ENCODE measurements around the gene RTP3.
A peak's percentile ranks its signal among the peaks of the same experiment; 100 is the strongest.

RTP3 gene
- 0 to 0.07 reads per million in 2 donors for total RNA-seq

DNA sequence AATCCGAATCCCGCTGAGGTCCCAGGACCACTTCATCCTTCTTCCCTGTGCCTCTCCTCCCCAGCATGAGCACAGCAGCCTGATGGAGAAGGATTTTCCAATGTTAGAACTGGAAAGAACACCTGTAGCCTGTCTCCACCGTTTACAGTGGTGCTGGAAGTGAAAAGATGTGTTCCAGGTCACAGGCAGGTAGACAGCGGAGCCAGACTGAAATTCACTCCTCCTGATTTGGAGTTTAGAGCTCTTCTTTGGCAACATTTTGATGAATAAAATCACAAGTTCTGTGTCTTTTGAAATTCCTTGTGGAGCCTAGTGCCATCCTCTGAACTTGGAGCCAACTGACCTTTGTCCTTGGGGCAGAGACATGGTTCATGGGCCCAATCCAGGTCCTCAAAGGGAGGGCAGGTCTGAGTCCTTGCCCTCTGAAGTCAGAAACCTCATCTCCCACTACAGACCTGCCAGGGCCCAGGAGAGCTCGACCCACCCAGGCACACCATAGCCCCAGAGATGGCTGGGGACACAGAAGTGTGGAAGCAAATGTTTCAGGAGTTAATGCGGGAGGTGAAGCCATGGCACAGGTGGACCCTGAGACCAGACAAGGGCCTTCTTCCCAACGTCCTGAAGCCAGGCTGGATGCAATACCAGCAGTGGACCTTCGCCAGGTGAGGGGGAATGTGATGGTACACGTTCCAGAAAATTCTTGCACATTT, at the start of gene RTP3:
TSS of gene RTP3 (plus strand) at position 421 of the 710 bp plus-strand sequence. CDS start at position 508, 87 bp downstream.
- DNase-seq, result no peak

DNA sequence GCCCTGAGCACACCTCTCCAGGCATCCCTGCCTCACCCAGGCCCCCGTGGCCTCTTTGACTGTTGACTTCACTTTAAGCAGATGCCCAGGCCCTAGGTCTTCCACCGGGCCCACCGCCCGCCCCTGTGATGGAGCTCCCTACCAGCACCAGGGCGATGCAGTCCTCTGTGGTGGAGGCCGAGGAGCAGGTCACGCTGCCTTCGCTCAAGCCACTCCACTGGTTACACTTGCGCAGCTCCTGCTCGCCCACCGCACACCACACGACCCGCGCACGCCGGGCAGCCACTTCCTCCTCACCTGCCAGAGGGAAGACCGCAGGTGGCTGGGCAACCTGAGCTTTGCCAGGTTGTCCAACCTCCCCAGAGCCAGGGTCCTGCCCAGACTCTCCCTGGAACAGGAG, 49.1 kb upstream of the RTP3 start:
- no peak for DNase-seq

DNA sequence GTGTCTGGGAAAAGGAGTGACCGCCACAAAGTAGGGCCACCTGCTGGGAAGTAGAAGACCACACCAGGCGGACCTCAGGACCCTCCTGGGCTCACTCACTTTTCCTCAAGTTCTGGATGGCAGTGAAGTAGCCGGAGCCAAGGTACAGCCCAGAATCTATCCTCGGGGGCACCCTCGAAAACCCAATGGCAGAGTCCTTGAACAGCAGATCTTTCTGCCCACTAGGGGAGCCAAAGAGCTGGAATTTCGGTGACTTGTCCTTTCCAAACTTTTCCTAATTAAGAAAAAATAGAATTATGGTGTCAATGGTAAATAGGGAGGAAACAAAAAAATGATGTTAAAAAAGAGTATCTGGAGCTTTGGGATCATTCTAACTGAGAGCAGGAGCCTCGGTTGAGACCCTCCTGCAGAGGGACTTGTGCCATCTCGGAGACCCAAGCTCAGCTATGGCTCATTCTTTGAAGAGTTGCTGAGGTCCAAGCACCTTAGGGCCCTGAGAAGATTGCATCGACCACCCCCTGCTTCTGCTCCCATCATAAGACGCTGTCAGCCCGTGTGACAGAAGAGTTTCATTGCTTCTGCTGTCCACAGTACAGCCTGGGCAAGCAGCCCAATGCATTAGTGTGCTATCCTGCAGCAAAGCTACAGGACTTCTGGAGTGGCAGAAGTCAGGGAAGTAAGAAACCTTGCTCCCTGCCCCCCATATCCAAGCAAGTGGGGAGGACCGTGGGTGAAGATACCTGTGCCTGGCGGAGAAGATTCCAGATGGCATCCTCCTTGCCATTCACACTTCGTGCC, 47.8 kb upstream of the RTP3 start:
- DNase-seq, result no peak

DNA sequence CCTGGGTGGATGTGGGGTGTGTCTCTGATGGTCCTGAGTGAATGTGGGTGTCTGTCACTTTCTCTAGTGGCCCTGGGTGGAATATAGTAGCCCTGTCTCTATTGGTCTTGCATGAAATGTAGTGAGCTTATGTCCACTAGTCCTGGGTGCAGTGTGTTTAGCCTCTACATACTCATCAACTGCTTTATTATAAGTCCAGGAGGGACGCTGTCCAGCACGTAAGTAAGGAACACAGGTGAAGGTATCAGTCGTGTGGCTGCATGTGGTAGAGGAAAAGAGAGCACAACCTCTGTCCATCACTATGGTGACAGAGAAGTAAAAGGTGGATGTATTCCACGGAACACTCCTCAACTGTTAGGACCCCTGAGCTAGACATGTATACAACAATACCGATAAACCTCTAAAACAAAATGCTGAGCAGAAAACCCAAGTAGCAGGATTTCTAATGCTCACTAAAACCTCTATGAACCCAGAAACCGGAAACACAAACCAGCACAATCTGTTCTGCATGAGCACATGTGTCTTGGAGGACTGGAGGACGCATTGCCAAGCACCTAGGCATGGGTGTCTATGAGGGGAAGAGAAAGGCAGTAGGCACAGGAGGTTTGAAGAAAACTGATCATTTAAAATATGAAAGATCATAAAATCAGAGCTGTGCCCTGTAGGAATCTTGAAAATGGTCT, 44.1 kb upstream of the RTP3 start:
- peak in 1 of 5 experiments; percentile 8 for DNase-seq

DNA sequence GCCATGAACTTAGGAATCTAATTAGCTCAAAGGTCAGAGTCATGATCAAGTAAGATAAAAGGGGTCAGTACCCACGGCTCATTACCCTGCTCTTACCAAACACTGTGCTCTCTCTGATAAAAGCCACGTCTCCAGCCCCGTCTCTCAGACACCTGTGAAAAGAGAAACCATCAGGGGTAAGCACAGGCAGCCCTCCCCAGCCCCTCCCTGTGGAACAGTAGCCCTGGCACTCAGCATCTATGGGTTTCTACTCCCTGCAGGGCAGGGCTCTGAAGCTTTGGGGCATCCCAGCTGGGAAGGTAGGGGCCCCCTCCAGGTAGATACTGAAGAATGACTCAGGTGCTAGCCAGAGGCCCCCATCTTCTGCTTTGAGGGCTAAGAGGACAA, 43.6 kb upstream of the RTP3 start:
- DNase-seq, result no peak

DNA sequence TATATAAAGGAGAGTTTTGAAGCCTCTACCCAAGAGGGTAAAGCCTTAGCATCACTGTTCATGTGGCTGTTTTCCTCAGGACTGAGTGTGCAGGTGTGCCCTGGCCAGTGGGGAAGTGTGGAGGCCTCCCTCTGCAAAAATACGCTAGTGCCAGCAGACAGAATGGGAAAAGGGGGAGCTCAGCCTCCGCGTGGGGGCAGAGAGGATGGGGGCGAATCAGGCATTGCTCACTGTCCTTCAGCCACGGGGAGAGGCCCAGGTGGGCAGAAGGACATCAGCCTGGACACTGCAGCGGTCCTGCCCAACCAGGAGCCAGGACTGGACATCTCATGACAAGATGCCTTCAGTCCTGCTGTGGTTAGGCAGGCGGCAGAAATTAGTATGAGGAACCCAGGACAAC, 43.2 kb upstream of the RTP3 start:
- no peak for DNase-seq

DNA sequence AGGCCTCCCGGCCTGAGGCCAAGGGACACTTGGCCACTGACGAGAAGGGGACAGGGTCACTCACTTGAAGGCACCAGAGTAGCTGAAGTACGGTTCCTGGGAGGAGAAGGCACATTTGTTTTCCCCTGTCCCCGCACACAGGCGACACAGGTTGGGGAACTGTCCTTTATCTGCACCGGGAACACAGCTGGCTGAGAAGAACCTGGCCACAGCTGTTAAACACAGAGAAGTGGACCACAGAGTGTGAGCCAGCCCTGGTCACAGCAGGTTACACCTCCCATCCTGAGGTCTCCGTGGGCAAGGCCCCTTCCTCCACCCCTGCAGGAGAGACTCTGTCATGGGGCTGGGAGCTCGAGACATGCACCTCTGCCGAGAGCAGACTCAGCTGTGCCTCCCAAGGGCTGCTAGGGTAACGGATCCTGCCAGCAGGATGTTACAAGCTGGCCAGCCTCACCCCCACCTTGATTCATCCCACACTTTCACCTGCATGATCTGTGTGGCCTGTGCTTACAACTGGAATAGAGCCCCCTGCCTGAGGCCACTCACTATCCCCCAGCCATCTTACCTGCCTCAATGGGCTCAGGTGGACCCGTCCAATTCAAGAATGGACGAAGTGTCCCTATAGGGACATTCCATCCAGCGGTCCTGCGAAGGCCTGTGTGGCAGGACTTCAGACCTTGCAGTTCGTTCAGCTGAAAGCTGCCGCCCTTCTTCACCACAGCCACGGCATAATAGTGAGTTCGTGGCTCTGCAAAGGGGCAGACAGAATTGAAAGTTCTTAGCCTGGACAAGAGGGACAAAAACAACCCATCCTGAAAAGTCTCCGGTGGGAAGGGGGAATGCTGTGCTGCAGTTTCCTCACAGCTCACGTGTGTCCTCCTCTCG, 42.3 kb upstream of the RTP3 start:
- no peak for DNase-seq

DNA sequence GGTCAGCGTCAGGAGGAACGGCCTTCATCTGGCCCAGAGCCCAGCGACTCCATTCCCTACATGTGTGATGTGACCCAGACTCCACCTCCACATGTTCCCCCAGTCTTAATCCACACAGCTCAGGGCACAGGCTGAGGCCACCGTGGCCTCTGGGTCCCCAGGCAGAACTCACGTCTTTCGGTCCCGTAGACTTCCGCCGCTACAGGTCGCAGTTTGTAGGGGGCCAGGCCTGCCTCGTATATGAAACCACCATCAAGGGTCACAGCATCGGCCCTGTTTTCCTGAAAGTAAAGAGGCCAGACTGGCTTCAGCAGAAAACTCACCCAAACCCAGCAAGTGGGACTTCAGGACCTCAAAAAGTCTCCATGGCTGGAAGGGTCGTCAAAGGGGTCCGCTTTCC, 41.7 kb upstream of the RTP3 start:
- no peak for DNase-seq

DNA sequence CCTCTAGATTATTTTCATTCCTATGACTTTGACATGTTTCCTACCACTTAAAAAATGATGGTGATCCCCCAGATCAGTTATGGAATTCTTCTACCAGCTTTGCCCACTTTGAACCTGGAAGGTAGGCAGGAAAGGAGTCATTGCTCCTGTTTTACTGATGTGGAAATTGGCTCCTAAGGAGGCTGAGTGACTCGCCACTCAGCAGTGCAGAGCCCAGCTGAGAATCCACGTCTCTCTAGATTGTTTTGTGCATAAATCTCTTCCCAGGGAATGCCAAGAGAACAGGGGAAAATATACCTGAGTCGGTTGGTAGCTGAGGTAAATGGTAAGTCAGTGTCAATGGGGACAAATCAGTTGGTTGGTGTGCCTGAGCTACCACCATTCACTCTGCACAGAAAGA, 37.7 kb upstream of the RTP3 start:
- no peak for DNase-seq

DNA sequence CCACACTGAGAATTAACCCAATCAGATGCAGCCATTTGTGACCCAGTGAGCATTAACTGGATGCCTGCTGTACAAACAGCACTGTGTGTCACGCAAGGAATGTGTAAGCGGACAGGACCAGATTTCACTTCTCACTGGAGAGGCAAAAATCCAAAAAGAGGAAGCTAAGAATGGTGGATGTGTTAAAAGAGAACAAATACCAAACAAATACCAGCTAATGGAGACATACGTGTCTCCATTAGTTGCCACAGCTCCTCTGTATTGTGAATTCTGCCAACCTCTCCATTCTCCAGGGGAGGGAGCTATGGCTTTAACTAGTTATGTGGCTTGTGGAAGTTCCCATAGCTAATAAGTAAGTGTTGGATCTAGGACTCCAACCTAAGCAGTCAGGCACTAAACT, 35.7 kb upstream of the RTP3 start:
- no peak for DNase-seq

DNA sequence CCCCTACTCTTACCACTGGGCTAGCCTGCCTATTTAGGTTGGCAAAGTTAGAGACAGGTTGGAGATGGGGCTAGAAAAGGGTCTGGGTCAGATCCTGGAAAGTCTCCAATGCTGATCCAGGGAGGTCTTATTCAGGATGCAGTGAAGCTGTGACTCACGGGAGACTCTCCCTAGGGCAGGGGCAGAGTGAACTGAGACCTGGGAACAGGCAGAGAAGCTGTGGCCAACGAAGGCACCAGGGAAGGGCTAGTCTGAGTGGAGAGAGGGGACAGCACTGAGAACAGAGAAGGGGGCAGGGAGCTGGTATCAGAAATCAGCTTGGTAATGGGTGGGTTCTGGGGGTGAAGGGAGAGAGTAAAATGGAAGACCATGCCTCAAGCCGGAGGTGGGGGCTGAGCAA, 35.3 kb upstream of the RTP3 start:
- DNase-seq, result no peak

DNA sequence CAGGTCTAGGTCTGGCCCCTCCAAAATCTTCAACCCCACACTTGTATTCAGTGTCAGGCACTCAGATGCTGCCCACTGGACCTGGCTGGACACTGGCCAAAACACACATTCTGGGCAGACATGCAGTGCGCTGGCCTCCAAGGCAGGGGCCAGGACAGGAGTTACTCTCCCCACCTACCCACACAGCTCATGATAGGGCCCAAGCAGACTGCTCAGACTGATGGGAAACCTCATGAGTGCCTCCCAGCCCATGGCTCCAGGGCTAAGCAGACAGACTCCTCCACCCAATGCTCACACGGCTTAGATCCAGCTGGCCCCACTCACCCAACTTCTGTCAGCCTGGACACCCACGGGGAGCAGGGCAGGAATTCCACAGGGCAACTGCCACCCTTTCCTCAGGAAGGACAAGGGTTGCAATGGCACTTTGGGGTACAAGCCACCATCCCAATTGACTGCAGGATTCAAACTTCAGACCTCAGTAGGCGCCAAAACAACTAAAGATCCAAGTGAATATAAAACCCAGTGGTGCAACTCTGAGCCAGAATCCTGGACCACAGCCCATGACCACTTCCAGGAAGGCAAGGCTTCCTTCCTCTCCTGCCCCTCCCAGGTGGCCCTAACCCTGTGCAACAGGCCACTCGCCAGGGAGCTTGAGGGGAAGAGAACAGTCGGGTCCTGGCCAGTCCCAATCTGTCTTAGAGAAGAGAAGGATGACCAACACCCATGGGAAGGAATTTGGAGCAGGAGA, 34.5 kb upstream of the RTP3 start:
- no peak for DNase-seq

DNA sequence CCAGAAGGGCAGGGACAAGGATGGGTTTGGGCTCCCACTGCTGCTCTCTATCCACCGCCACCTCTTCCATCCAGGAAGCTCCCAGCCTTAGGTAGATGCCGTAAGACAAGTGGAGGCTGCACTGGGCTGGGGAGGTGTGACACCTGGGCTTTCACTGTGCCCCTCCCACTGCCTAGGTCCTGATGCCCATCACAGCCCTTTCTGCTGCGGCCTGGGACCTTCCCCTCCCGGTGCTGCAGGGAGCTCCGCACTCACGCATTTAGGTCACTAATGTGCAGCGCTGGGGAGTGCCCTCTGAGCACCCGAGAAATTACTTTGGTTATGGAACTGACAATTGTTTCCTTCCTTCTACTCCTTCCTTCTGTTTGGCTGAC, 33.9 kb upstream of the RTP3 start:
- DNase-seq, result no peak

DNA sequence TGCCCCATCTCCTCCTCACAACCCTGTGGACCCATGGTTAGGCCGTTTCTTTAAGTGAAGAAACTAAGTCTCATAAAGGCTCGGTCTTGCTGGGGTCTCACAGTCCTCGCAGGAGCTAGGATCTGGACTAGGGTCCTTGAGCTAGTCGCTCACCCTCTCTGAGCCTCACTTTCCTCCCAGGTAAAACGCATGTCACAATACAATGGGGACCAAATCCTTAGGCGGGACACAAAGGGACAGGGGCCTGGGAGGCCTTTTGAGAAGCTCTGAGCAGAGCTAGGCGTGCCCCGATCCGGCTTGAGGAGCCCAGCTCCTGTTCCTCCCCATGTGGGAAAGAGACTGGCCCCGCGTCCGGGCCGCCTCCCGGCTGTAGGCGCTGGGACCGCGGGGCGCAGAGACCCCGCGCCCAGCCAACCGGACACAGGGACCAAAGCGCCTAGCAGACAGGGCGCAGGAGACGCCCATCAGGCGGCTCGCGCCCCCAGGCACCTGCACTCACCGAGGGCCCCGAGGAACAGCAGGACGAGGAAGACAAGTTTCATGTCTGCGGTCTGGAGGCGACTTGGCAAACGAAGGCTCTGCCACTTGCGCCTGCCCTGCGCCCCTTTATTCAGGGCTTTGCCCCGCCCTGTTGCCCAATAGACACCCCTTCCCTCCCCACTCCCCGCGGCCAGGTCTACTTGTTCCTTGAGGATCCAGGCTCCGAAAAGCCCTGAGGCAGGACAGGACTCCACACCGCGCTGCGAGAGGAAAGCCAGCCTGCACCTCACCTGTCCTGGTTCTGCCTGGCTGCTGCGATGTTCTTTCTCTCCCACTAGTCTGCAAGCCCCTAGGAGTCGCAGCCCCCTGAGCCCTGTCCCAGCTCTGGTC, 33.2 kb upstream of the RTP3 start, which contains the start of gene LTF:
TSS of gene LTF (minus strand) at position 580 of the 870 bp plus-strand sequence. CDS start at position 542, 38 bp downstream.
- DNase-seq, result no peak

DNA sequence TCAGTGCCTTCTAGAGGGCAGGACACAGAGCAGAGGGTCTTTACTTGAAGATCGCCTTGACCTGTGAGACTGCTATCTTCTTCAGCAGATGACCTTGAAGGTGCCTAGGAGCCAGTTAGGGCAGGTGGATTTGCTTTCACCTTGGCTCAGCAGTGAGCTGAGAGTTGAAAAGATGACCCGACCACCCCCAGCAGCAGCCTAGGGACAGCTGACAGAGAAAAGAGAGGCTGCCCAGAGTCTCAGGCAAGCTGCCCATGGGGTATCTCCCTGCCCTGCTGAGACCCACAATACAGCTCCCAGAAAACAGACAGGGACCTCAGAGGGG, 32.6 kb upstream of the RTP3 start:
- no peak for DNase-seq

DNA sequence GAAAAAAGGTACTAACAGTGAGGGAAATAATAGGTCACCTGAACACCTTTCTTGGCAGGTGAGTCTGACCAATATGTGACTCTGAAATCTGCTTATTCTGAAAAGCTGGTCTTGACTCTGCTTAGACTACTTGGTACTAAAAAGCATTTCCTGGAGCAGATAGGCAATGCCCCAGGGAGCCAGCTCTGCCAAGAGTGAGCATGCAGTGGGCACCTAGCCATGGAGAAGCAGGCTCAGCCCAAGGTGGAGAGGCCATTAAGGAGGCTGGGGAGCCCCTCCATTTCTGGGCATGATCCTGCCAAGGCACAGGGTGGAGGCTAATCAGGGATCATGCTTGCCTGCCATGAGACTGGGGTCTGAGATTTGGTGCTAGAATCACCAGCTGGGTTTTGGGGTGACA, 31.5 kb upstream of the RTP3 start:
- DNase-seq, result no peak

DNA sequence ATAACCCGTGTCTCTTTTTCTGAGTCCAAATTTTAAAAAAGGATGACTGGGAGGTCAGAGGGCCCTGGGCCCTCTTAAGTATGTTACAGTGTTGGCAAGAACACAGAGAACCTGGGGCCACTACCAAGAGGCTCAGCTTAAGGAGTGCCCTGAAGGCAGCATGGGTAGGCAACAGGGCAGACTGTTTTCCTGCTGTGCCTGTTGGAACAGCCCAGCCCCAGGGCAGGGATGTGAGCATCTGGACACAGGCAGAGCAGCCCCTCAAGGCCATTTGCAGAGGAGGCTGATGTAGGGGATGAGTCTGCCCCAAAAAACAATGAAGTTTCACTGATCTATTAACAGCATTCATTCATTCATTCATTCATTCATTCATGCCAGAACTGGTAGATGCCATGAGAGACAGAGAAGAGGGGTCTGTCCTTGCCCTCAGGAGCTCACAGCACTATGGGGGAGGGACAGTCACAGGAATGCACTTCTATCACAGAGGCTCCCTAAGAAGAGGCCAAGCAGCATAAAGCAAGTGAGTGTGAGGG, 30.8 kb upstream of the RTP3 start:
- DNase-seq, result no peak

DNA sequence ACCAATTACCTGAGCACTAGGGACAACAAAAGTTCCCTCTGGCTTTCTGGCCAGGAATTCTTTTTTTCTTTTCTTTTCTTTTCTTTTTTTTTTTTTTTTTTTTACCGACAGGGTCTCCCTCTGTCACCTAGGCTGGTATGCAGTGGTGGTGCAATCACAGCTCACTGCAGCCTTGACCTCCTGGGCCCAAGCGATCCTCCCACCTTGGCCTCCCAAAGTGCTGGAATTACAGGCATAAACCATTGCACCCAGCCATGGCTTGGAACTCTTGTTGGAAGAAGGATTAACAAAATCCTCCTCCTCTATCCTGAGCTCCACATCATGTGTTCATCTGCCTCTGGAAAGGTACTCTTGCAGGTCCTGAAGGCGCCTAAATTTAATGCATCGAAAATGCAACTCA, 30.2 kb upstream of the RTP3 start:
- DNase-seq, result no peak

DNA sequence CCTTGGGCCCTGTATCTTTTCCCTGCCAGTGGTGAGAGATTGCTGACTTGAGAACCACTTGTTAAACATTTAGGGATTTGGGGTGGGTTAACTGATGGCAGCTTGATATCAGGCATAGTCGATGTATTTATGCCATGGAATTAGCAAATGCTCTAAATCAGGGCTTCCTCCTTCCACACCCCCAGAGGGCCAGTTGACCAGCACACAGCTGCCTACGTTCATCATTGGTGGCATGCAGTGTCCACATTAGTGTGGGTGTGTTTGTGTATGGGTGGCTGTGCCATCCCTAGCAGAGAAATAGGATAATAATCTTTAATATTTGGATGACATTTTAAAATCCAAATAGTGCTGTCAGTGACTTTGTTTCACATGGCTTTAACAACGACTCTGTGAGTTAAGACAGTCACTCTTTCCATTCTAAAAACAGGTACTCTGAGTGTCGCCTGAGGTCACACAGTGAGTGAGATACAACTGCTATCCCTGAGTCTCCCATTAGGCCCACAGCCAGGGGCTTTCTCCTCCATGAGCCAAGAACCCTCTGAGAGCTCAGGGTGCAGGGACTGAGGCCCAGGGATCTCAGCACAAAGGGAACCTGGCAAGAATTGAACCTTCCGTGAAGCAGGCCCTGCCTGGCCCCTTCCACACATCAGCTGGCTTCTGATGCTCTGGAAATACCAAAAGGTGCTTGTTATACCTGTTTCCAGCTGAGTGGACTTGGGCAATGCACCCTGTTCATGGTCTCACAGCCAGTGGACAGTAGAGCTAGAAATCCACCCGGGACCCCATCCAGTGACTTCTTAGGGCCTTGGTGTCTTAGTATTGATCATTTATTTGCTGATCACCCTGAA, 28.8 kb upstream of the RTP3 start:
- no peak for DNase-seq

All from T-helper 2 cell (primary cell).